Measurements from ENCODE around the gene C5orf63.

GRCh38 chr5:127003798-127004495 is 69.4 kb downstream of the C5orf63 start:
- no peak for TF ChIP-seq CTCF (IDR thresholded peaks at IDR 0.05)
- no peak for TF ChIP-seq EZH2 (IDR thresholded peaks at IDR 0.05; ENCODE audit: borderline replicate concordance, insufficient read depth, low read depth, low read length, poor library complexity, severe bottlenecking)
